ENCODE measurements around the gene TTC34.
A peak's percentile ranks its signal among the peaks of the same experiment; 100 is the strongest.

TTC34 gene

DNA sequence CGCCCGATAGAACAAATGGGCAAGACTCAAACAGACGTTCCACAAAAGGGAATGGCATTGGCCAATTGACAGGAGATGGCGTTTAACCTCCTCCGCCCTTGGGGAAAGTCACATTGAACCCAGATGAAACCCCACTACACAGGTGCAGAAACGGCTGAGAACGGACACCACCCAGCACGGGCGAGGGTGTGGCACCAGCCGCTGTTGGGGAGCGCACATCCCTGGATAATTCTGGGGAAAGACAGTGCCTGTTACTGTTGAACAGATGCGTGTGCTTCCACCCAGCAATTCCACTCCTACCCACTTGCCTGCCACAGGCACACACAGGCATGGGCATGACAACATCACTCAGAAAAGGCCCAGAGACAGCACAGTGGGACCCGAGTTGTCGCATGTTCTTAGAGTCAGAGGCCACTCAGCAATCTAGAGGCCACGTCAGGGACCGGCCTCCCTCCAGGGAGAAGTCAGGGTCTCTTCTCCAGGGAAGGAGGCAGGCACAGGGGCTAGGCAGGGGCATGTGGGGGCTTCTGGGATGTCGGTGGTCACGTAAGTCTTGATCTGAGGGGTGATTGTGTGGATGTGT is 199.7 kb downstream of the TTC34 start:
- DNase-seq = no peak

DNA sequence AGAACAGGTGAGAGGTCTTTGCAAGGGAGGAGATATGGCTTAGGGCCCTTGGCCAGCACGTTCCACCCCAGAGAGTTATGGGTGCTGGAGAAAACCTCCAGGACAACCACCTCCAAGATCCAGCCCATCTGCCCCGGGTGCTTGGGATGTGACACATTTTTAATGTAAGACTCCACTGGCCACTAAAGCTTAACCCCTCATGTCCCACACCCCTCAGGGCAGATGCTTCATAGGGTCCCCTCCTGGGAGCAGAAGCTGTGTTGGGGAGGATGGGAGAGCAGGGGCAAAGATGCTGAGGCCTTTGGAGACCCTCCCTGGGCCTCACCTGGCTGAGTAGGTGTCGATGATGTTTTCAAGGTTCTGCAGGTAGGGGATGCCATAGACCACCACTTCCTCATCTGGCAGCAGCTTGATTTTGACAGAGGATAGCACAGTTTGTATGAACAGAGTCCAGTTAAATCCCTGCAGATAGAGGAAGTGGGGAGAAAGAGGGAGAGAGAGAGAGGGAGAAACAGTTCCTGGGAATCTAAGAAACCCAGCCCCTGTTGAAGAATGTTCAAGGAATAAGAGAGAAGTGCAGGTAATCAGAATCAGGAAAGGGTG is 203.1 kb downstream of the TTC34 start:
- no peak for DNase-seq

DNA sequence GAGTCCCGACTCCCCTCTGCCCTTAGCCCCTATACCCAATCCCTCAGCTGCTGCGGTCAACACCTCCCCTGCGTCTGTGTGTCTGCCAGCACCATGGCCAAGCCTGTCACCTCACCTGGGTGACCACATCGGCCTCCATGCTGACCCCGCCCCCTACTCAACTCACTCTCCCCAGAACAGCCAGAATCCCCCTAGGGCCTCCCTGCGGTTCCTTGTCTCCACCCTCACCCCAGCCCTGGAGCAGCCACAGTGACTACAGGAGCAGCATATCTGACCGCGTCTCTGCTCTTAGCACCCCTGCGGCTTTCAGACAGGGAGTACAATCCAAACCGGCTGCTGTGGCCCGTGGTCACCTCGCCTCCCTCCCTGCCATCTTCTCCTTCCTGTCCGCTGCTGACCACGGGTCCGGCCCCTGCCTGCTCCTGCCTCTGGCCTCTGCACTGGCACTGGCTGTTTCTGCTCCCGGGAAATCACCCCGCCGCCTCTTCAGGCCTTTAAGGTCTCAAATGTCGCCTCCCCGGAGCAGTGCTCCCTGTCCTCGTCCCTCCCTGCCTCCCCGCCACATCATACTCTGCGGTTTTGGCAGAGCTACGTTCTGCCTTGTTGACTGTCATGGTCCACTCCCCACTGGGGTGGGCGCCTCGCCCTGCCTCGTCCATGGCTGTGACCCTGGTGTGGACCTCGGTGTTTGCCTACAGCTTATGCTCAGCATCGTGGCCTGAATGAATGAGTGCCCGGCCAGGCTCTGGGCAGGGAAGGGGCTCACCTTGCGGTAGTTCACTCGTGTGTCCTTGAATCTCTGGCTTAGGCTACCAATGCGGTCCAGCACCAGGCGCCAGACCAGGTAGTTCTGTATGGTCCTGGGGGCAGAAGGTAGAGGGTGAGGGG is 203.8 kb downstream of the TTC34 start:
- DNase-seq = no peak

DNA sequence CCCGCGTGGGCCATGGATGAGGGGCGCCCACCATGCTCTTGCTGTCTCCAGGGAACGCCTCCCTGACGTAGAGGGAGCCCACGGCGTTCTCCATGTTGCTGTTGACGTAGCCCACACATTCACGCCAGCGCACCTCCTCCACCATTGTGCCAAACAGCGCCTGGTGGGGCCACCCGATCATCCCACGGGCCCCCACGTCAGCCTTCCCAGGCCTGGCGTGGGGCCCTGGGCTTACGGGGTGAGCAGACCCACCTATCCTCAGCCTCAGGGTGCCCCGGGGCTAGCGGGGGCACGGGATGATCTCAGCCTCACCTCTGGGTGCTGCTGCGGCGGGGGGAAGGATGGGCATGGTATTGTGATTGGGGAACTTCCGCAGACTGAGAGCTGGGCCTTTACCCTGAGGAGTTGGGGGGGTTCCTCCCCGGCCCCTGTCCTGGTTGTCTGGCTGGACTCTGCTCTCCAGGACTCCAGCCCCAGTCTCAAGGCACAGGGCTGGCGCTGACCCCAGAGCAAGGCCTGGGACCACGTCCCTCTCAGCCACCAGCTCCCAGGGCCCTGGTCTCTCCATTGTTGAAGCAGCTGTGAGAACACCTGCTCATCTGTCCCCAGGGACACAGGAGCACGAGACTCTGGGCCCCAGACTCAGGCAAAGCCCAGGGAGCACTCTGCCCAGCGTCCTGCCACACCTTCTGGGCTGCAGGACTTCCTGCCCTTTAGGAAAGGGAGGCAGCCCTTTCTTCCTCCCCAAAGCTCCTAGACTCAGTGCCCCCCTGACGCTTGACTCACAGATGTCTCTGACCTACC is 204.8 kb downstream of the TTC34 start:
- no peak for DNase-seq

DNA sequence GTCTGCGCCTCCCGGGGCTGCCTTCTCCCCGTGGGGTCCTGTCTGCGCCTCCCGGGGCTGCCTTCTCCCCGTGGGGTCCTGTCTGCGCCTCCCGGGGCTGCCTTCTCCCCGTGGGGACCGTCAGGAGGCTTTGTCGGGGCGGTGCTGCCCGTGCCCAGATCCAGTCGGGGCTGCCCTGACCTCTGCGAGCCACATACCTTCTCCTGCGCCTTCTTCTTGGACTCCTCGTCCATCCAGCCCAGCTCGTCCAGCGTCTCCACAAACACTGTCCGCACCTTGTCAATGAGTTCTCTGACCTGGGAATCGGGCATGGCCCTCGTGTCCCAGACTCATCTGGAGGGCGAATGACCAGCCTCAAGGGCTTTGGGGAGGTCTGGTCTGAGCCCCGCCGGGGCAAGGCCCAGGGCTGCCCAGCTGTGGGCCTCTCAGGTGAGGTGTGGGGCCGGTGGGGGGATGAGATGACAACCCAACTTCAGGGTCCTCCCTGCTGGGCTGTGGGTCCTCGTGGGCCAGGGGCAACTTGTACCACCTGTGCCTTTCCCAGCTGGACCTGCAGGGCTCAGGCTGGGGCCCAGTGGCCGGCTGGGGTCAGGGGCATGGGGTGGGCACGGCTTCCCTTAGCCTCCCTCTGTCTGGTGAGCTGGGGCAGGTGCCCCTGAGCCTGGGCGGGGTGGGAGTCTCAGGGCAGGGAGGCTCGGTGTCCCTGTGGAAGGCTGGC is 205.5 kb downstream of the TTC34 start:
- DNase-seq = no peak

DNA sequence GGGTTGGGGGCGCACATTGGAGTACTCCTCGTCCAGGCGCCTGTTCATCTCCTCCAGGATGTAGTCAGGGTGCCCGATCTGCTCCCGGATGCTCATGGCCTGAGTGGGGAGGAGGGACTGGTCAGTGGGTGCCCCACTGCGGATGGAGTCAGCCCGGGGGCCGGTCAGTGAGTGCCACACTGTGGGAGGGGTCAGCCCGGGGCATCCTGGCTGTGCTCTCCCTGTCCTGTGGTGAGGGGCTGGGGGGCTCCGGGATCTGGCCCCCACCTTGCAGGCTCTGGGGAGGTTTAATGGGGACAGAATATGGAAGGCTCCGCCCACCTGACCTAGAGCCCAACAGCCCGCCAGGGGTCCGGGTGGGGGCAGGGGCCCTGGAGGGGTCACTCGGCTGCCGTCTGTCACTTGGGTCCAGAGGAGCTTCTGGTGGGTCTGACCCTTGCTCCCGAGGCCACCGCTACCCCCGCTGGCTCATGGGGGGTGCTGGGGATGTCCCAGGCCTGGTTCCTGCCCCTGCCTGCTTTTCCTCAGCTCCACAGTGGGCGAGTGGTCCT is 206.2 kb downstream of the TTC34 start:
- DNase-seq = no peak

DNA sequence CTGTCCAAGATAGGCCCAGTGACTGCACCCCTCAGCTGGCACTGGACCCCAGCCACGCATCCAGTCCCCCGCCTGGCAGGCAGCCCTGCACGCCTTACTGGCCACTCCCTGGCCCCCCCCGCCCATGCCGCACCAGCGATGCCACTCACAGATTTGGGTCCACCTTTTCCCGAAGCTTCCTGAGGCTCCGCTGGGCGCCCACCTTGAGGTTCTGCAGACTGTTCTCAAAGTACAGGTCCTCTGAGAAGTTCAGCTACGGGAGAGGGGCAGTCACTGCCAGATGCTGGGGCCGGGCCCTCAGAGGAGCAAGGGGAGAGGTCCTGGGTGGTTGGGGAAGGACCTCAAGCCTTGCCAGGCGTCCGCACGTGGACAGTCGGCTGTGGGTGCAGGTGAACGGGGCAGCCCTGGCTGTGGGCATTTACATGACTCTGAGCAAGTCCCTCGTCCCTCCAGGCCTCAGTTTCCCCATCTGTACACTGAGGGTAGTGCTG is 206.8 kb downstream of the TTC34 start:
- DNase-seq = no peak

DNA sequence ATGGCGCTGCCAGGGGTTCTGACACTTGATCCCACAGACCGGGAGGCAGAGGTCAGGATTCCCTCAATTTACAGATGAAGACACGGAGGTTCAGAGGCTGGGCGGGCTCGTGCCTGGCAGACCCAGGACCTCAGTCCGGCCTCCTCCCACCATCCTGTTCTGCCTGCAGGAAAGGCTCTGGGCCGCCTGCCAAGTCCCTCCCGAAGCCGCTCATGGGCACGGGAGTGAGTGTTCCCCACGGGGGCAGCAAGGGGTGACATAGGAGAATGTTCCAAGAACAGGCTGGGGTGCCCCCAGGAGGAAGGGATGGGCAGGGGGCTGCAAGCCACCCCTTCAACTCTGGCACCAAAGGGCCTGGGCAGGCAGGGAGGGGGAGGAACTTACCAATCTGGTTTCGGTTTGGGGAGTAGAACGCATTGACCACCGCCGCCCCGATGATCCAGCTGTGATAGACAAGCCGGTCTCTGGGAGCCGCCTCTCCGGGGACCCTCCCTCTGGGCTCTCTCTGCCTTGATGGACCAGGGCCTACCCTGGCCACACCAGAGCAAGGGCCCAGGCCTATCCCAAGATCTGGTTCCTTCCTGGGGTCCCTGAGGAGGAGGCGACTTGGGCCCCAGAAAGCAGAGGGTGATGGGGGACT is 207.4 kb downstream of the TTC34 start:
- DNase-seq = peak; percentile 58

DNA sequence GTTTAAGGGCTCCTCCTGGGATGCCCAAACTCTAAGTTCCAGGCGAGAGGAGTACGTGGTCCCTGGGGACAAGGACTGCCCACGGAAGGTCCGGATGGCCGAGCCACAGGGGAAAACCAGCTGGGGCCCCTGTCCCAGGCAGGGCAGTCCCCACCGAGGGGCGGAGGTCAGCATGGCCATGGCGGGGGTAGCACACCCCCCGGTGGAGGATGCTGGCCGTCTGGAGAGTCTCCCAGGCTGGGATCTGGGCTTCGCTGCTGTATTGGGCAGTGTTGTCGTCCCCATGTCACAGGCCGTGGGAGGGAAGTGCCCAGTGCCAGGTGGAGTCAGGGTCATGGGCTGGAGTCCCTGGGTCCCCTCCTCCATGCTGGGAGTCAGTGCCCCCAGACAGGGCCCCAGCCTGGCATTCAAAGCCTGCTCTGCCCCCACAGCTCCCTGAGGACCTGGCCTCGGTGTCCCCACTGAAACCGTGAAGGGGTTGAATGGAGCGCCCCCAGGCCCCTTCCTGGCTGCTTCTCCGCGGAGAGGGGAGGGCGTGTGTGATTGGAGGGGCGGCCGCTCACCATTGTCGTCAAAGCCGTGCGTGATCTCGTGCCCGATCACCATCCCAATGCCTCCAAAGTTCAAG is 208.1 kb downstream of the TTC34 start:
- no peak for DNase-seq

DNA sequence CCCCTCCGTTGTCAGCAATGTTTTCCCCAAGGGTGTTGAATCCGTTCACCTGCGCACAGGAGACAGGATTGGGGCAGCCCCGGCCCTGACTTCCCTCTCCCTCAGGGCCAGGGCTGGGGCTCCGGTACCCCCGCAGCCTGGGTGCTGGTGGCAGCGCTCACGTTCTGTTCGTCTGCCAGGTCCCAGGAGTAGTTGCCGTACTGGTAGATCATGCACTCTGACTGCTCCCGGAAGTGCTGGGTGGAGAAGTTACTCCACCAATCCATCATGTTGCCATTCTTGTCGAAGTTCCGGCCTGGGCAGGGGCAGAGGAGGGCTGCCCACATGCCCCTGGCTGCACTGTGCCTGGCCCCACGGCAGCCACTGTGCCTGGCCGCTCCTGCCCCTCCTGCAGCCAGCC is 208.8 kb downstream of the TTC34 start:
- no peak for DNase-seq

DNA sequence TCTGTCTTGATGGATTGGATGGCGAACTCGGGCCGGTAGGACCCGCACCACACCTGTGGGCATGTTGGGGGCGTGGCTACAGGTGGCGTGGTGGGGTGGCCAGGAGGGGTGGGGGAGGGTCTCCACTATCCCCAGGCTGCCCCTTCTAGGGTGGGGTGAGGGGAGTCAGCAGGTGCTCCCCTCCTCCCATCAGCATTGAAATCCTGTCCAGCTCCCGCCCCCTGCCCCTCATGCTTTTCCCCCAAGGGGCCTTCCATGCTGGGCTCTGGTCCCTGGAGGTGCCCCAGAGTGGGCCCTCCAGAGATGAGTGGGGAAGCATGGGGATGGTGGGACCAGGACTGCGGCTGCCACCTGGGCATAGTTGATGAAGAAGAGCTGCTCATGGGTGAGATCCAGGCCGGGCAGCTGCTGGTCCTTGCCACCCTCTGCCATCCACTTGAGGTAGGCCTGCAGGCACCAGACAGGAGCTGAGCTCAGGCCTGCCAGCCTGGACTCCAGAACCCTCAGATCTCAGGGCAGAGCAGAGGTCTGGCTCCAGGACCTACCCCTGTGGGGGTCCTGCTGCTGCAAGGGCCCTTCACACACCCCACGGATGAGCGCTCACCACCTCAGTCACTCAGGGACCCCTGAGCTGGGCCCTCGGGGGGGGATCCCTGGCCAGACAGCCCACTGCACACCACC is 209.8 kb downstream of the TTC34 start:
- DNase-seq = no peak

DNA sequence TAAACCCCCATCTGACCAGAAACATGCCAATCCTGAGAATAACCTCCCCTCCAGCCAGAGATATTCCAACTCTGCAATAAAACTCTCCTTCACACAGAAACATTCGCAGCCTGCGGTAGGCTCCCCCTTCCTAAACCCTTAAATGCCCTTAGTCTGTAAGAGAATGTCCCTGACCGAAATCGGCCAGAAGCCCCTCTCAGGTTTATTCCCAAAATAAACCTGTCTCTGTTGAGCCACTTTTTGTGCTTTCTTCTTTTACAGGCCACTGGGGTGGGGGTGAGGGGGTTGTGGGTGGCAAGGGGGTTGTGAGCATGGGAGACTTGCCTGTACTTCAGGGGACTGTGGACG is 210.3 kb downstream of the TTC34 start:
- no peak for DNase-seq

DNA sequence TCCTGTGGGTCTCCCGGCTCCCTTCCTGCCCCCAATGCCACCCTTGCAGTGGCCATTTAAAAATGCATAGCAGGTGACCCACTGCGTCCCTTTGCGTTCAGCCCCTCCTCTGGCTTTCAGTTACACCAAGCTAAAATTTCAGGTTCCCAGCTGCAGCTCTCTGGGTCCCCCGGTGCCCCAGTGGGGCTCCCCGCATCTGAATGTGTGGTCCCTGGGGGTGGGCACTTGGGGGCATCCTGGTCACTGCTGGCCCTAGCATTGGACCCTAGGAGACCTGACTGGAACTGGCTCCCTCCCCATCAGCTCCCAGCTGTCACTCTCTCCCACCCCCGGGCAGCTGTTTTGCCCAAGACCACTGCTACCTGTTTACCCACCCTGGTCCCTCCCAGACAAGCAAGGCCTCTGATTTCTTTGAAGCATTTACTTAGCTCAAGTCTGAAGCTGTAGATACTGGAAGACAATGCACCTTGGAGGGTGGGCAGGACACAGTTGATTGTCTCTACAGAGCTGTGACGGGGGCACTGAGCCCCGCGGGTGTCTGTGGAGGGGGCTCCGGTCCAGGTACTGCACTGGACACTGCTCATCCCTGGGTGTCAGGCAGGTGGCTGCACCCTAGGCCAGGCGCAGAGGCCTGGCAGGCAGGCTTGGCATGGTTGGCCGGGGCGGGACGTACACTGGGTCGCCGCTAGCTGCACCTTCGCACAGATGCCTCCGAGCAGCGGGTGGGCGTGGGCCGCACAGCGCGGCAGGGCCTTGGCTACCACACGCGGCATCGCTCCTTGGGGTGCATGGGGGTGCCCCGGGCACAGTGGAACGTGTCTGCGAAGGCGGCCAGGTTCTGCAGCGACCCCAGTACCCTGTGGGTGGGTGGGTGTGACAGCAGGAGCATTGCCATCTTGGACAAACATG is 211.0 kb downstream of the TTC34 start:
- no peak for DNase-seq

DNA sequence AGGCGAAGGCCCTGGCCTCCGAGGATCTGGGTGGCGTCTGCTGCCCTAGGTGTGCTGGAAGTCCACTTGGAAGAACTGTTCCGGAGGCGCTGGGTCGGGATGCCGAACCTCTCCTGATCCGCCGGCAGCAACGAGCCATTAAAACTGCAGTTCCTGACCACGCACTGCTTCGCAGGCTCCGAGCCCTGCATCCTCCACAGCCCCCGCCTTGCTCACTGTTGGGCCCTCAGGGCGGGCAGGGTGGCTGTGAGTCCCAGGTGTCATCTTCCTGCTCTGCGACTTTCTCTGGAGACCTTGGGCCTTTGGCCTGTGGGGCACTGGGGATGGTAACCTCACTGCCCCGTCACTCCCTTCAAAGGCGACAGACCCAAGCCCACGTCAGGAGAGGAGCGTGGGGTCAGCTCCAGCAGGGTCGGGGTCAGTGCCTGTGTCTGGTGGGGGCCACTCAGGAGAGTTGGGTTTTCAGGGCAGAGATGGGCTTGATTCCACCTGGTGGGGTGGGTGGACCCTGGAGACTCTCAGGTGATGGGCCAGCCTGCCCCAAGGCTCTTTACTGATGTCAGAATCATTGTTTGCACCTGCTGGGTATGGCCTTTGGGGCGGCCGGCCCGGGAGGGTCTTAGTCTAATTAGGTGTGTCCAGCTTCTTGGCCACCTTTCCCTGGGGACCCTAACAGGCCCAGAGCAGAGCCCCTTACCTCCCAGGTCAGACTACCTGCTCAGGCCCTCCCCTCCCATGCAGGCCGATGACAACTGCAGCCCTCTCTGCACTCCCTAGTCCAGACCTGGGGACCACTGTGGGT is 211.9 kb downstream of the TTC34 start:
- no peak for DNase-seq

DNA sequence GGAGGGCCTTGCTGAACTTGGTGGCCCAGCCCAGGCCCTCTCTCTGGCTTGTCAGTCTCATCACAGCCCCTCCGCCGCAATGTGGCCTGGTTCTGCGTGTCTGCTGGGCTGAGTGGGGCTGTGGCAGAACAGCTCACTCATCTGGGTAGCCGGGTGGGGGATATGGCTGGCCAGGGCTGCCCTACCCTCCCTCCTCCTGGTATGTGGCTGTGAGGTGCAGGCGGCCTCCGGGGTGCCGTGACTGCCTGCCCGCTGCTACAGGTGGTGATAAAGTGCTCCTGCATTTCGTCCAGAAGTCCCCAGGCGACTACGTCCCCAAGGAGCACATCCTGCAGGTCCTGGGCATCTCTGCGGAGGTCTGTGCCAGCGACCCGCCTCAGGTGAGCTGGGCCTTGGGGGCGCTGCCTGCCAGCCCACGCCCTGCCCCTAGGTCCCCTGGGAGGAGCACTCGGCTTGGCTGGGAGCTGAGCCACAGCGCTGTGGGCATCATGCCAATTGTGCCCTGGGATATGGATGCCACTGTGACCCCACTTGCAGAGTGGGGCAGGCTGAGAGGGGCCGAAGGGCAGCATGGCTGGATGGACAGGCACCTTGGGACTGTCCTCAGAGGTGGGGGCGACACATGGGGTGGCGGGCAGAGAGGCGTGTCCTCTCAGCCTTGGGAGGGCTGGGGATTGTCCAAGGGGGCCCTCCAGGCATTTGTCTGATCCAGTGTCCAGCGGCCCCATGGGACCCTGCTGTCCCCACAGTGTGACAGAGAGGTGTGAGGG is 212.6 kb downstream of the TTC34 start:
- DNase-seq = no peak

DNA sequence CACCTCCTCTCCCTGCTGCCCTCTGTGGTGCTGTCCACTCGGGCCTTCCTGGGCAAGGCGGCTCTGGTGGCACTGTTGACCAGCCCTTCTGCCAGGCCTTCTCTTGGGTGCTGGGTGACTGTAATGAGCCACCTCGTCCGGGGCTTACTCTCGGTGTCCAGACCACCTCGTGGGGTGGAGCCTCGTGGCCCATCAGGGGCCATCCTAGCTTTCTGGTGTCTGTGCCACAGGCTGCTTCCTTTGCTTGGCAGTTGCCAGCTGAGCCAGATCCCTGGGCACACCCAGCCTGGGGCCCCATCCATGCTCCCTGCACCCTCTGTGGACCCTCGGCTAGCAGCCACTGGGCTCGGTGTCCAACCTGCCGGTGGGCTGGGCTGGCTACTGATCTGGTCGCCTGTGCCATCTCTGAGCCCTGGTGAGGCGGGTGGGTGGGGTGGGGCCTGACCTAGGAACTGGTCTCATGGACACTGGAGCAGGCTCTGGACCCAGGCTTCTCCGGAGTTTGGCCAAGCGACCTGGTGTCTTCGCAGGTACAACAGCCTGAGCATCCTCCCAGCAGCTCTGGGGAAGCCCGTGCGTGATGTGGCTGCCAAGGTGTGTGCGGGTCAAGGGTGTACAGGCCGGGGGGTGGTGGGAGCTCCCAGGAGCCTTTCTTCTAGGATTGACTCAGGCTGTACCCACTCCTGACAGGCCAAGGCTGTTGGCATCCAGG is 213.5 kb downstream of the TTC34 start:
- no peak for DNase-seq
